Measurements from ENCODE around the gene SPTLC1. TPM values are rescaled to one million over a fixed set of nuclear protein-coding genes. Genes with fewer than 3 reads are reported as not detected.
A peak's percentile ranks its signal among the peaks of the same experiment; 100 is the strongest.

Gene SPTLC1
- total RNA-seq, 1 experiment from 2014 or later = 58.8 TPM

GRCh38 chr9:92141144-92142129 is 26.2 kb upstream of the SPTLC1 start:
- H3K4me3 ChIP-seq (ENCODE audit: low read depth in 2 of 2, low read length in 2 of 2) = peak overlapping the region; percentile 30 to 43
- H3K9me3 ChIP-seq (ENCODE audit: control insufficient read depth, insufficient read depth, low read depth, low read length) = no peaks in the 10 kb centered on the region
- in situ Hi-C loops (cut with HindIII; ENCODE audit: low pct_unique_long_range_greater_than_20kb, low sequenced_read_pairs) = no loop called here
- H3K27me3 ChIP-seq (ENCODE audit: control insufficient read depth, insufficient read depth, low read length) = no peaks in the 10 kb centered on the region
- no TSS peak for BruUV-seq (replicated peaks)
- DNase-seq (ENCODE audit: low read depth, low spot score) (no peak), ATAC-seq (no peak)
- intact Hi-C loops (cut with micrococcal nuclease; ENCODE audit: unreplicated experiment) = no loop called here
- no peaks in the 10 kb centered on the region for H3K36me3 ChIP-seq (ENCODE audit: control insufficient read depth, insufficient read depth, low read length)
- H3K27ac ChIP-seq (ENCODE audit: low read length) = no peak overlapping the region
- no peaks in the 10 kb centered on the region for H3K4me1 ChIP-seq (ENCODE audit: control insufficient read depth, insufficient read depth, low read length)
- ChIA-PET POLR2A (no interaction called here), CTCF (no interaction called here)
- TF ChIP-seq SIN3A (IDR thresholded peaks at IDR 0.05; ENCODE audit: borderline replicate concordance, insufficient read depth, low read depth, low read length) (no peak), REST (IDR thresholded peaks at IDR 0.05; ENCODE audit: insufficient read depth in 1 of 2, low read depth in 2 of 2, low read length in 1 of 2) (no peak), CTCF (IDR thresholded peaks at IDR 0.05) (no peak), POLR2AphosphoS5 (IDR thresholded peaks at IDR 0.05; ENCODE audit: low read depth, low read length) (no peak), TCF7L2 (IDR thresholded peaks at IDR 0.05; ENCODE audit: low read depth, low read length) (no peak)

- CTCF ChIA-PET = interaction anchor here (0.6 to 1.3 kb wide), 3 partner anchors 10 to 102 kb away, joined by 3 to 4 read pairs (median 3); no protein-coding TSS in a partner anchor
- in situ Hi-C loops (cut with HindIII; ENCODE audit: low pct_unique_long_range_greater_than_20kb, low sequenced_read_pairs) (no loop called here), intact Hi-C loops (cut with micrococcal nuclease; ENCODE audit: unreplicated experiment) (no loop called here)
- no peak for TF ChIP-seq TCF7L2 (IDR thresholded peaks at IDR 0.05; ENCODE audit: low read depth, low read length)
- ATAC-seq (no peak), DNase-seq (ENCODE audit: low read depth, low spot score) (no peak)
- POLR2A ChIA-PET = no interaction called here
- no TSS peak for BruUV-seq (replicated peaks)
- H3K36me3 ChIP-seq (ENCODE audit: control insufficient read depth, insufficient read depth, low read length) = no peaks in the 10 kb centered on the region
- peak overlapping the region; percentile 30 to 43 for H3K4me3 ChIP-seq (ENCODE audit: low read depth in 2 of 2, low read length in 2 of 2)
- no peak overlapping the region for H3K27ac ChIP-seq (ENCODE audit: low read length)
- no peaks in the 10 kb centered on the region for H3K27me3 ChIP-seq (ENCODE audit: control insufficient read depth, insufficient read depth, low read length)
- H3K4me1 ChIP-seq (ENCODE audit: control insufficient read depth, insufficient read depth, low read length) = no peaks in the 10 kb centered on the region
- H3K9me3 ChIP-seq (ENCODE audit: control insufficient read depth, insufficient read depth, low read depth, low read length) = no peaks in the 10 kb centered on the region
Measured at GRCh38 chr9:92140754-92141143, 25.5 kb upstream of the SPTLC1 start.

All from Panc1 (cell line).